HG03469 (cell line): ENCODE measurements around the gene DSEL.

Experiments
- ATAC-seq: cut with Tn5 transposase; IDR thresholded peaks from one replicate; pipeline ENCODE4 v1.9.1; 2021; ENCODE audit warnings: mild to moderate bottlenecking, moderate library complexity, moderate number of reproducible peaks; ENCODE audit not compliant: unreplicated experiment

Gene DSEL

GRCh38 chr18:67504739-67505138, 11.8 kb downstream of the DSEL start:
- no peak for ATAC-seq

GRCh38 chr18:67500522-67501205, 15.9 kb downstream of the DSEL start:
- no peak for ATAC-seq

GRCh38 chr18:67496469-67496868, 20.1 kb downstream of the DSEL start:
- ATAC-seq = no peak

GRCh38 chr18:67486534-67486933, 30.0 kb downstream of the DSEL start:
- no peak for ATAC-seq

GRCh38 chr18:67485655-67486054, 30.9 kb downstream of the DSEL start:
- ATAC-seq = no peak

- no peak for ATAC-seq
Observed at GRCh38 chr18:67484458-67484857, 32.1 kb downstream of the DSEL start.

GRCh38 chr18:67483952-67484351, 32.6 kb downstream of the DSEL start:
- no peak for ATAC-seq

GRCh38 chr18:67483237-67483636, 33.3 kb downstream of the DSEL start:
- no peak for ATAC-seq

GRCh38 chr18:67478249-67478648, 38.3 kb downstream of the DSEL start:
- no peak for ATAC-seq

- no peak for ATAC-seq
Observed at GRCh38 chr18:67477522-67477921, 39.0 kb downstream of the DSEL start.

GRCh38 chr18:67476585-67476984, 39.9 kb downstream of the DSEL start:
- no peak for ATAC-seq

- no peak for ATAC-seq
Observed at GRCh38 chr18:67475673-67476072, 40.8 kb downstream of the DSEL start.

- ATAC-seq = no peak
Observed at GRCh38 chr18:67468038-67468437, 48.5 kb downstream of the DSEL start.

GRCh38 chr18:67467188-67467587, 49.3 kb downstream of the DSEL start:
- ATAC-seq = no peak

- no peak for ATAC-seq
Observed at GRCh38 chr18:67464499-67464898, 52.0 kb downstream of the DSEL start.

GRCh38 chr18:67463829-67464228, 52.7 kb downstream of the DSEL start:
- ATAC-seq = peak; percentile 65

GRCh38 chr18:67456711-67457110, 59.8 kb downstream of the DSEL start:
- no peak for ATAC-seq
